ENCODE data around the gene SDHB. TPM values are rescaled to one million over a fixed set of nuclear protein-coding genes. Genes with fewer than 3 reads are reported as not detected.

The SDHB gene
- total and polyA plus RNA-seq, 9 donors = 51.9 to 120 (median 63.1) TPM

- H3K27me3 ChIP-seq = no peaks in the 10 kb centered on the region
- intact Hi-C loops (cut with DNase I) = no loop called here
- DNase-seq = no peak
- WGBS, 3 donors = 41 to 56% (median 47%) methylated on average over 4 of the region's 4 CpGs
- no peak overlapping the region for H3K4me3 ChIP-seq
- no peaks in the 10 kb centered on the region for H3K36me3 ChIP-seq
- H3K4me1 ChIP-seq (ENCODE audit: insufficient read depth) = peaks cover 11% of the 10 kb centered on the region
- TF ChIP-seq EP300 (IDR thresholded peaks at IDR 0.05) = no peak
- TF ChIP-seq, protein P1, sequence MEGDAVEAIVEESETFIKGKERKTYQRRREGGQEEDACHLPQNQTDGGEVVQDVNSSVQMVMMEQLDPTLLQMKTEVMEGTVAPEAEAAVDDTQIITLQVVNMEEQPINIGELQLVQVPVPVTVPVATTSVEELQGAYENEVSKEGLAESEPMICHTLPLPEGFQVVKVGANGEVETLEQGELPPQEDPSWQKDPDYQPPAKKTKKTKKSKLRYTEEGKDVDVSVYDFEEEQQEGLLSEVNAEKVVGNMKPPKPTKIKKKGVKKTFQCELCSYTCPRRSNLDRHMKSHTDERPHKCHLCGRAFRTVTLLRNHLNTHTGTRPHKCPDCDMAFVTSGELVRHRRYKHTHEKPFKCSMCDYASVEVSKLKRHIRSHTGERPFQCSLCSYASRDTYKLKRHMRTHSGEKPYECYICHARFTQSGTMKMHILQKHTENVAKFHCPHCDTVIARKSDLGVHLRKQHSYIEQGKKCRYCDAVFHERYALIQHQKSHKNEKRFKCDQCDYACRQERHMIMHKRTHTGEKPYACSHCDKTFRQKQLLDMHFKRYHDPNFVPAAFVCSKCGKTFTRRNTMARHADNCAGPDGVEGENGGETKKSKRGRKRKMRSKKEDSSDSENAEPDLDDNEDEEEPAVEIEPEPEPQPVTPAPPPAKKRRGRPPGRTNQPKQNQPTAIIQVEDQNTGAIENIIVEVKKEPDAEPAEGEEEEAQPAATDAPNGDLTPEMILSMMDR (IDR thresholded peaks at IDR 0.05) = no peak
- no peak for TF ChIP-seq POLR2A (IDR thresholded peaks at IDR 0.05)
- no peaks in the 10 kb centered on the region for H3K9me3 ChIP-seq
- H3K27ac ChIP-seq = no peak overlapping the region
Measured at GRCh38 chr1:17095141-17095540, 41.3 kb upstream of the SDHB start.

- Histone ChIP-seq H3K36me3 (no peaks in the 10 kb centered on the region), H3K9me3 (no peaks in the 10 kb centered on the region), H3K27ac (no peak overlapping the region), H3K4me3 (no peak overlapping the region), H3K27me3 (no peaks in the 10 kb centered on the region), H3K4me1 (ENCODE audit: insufficient read depth) (peaks cover 11% of the 10 kb centered on the region)
- intact Hi-C loops (cut with DNase I) = no loop called here
- no peak for DNase-seq
- TF ChIP-seq, protein P1 (IDR thresholded peaks at IDR 0.05) = no peak
- no peak for TF ChIP-seq POLR2A (IDR thresholded peaks at IDR 0.05)
- no peak for TF ChIP-seq EP300 (IDR thresholded peaks at IDR 0.05)
- 60 to 65% (median 61%) methylated on average over 5 of the region's 5 CpGs for WGBS, 3 donors
Measured at GRCh38 chr1:17094664-17095063, 40.8 kb upstream of the SDHB start.

DNA sequence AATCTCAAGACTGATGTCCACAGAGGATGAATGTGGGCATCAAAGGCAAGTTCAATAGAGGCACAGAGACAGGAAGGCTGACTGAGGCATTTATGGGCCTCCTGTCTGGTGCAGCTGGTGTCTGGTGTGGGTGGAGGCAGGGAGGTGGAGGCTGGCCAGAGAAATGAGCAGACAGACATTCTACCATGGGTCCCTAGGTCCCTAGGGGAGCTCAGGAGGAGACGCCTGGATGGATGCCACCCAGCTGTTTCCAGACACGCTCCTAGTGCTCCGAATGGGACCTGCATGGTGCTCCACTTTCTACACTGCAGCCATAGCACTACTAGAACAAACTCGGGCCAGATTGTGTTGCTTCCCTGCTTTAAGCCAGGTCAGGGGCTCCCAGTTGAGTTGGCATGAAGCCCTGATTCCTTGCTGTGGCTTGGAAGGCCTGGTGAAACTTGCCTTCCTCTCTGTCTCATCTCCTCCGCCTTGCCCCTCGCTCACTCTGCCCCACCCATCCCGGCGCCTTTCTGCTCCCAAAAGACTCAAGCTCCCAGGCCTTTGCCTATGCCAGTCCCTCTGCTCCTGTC lies 40.1 kb upstream of the SDHB start:
- TF ChIP-seq EP300 (IDR thresholded peaks at IDR 0.05) (no peak), POLR2A (IDR thresholded peaks at IDR 0.05) (no peak)
- TF ChIP-seq, protein P1 (IDR thresholded peaks at IDR 0.05) = no peak
- 72 to 80% (median 75%) methylated on average over 8 of the region's 8 CpGs for WGBS, 3 donors
- intact Hi-C loops (cut with DNase I) = no loop called here
- Histone ChIP-seq H3K4me1 (ENCODE audit: insufficient read depth) (peaks cover 11% of the 10 kb centered on the region), H3K9me3 (no peaks in the 10 kb centered on the region), H3K36me3 (no peaks in the 10 kb centered on the region), H3K4me3 (no peak overlapping the region), H3K27ac (no peak overlapping the region), H3K27me3 (no peaks in the 10 kb centered on the region)
- no peak for DNase-seq

GRCh38 chr1:17091252-17091651 lies 37.4 kb upstream of the SDHB start:
- WGBS, 3 donors = 20 to 38% (median 22%) methylated on average over 7 of the region's 7 CpGs
- no peaks in the 10 kb centered on the region for H3K9me3 ChIP-seq
- no peak overlapping the region for H3K27ac ChIP-seq
- DNase-seq = peak; percentile 28 to 64 (median 49)
- no peak overlapping the region for H3K4me3 ChIP-seq
- intact Hi-C loops (cut with DNase I) = no loop called here
- no peaks in the 10 kb centered on the region for H3K27me3 ChIP-seq
- H3K4me1 ChIP-seq (ENCODE audit: insufficient read depth) = peaks cover 9% of the 10 kb centered on the region
- no peaks in the 10 kb centered on the region for H3K36me3 ChIP-seq
- no peak for TF ChIP-seq POLR2A (IDR thresholded peaks at IDR 0.05)
- TF ChIP-seq EP300 (IDR thresholded peaks at IDR 0.05) = no peak
- TF ChIP-seq, protein P1 (IDR thresholded peaks at IDR 0.05) = no peak

All from ovary (tissue), 9 donors.